Measurements from ENCODE around the gene APBA2.

APBA2 gene

GRCh38 chr15:29143293-29143692 lies 257.5 kb downstream of the APBA2 start:
- Histone ChIP-seq H3K36me3 (replicated peaks in 1 of 2; ENCODE audit: control insufficient read depth in 2 of 2, insufficient read depth in 2 of 2, low read length in 2 of 2) (no peaks in the 10 kb centered on the region), H3K23ac (ENCODE audit: low read depth, low read length, poor library complexity) (no peak overlapping the region), H2BK5ac (ENCODE audit: low read length) (no peak overlapping the region), H2BK120ac (ENCODE audit: low read depth, low read length) (no peak overlapping the region), H3K9ac (ENCODE audit: low read depth, low read length, poor library complexity) (no peak overlapping the region), H3K4me3 (ENCODE audit: low read length in 2 of 2) (no peak overlapping the region), H3K4me1 (ENCODE audit: control insufficient read depth in 2 of 2, insufficient read depth in 1 of 2, low read depth in 1 of 2, low read length in 2 of 2) (peaks cover 2 to 9% of the 10 kb centered on the region in 2 donors), H4K8ac (ENCODE audit: low read depth, low read length) (no peak overlapping the region), H3K27me3 (ENCODE audit: control insufficient read depth in 3 of 3, insufficient read depth in 3 of 3, low read depth in 1 of 3, low read length in 3 of 3) (peaks cover 0 to 11% (median 0%) of the 10 kb centered on the region in 3 experiments), H2BK12ac (ENCODE audit: low read length) (no peak overlapping the region), H4K91ac (ENCODE audit: low read depth, low read length, poor library complexity) (no peak overlapping the region), H3K4ac (ENCODE audit: low read length) (no peak overlapping the region), H3K14ac (ENCODE audit: low read length) (no peak overlapping the region), H3K4me2 (ENCODE audit: insufficient read depth, low read length, poor library complexity, severe bottlenecking) (no peak overlapping the region), H3K18ac (ENCODE audit: low read length) (no peak overlapping the region), H2AFZ (ENCODE audit: low read length) (no peak overlapping the region), H3K9me3 (replicated peaks in 1 of 2; ENCODE audit: control insufficient read depth in 2 of 2, insufficient read depth in 1 of 2, low read depth in 1 of 2, low read length in 2 of 2) (no peaks in the 10 kb centered on the region), H2BK15ac (ENCODE audit: low read length) (no peak overlapping the region), H3K79me1 (ENCODE audit: low read depth, low read length) (no peaks in the 10 kb centered on the region), H2AK5ac (ENCODE audit: low read depth, low read length) (no peak overlapping the region), H3K27ac (replicated peaks; ENCODE audit: low read length) (no peak overlapping the region)
- no CpG with 5 or more reads among the region's 5 CpGs for WGBS, 2 donors (ENCODE audit: extremely low coverage in 2 of 2, insufficient read length in 2 of 2, insufficient replicate concordance in 1 of 2)
- DNase-seq (ENCODE audit: low spot score) = no peak

- no CpG with 5 or more reads among the region's 10 CpGs for WGBS, 2 donors (ENCODE audit: extremely low coverage in 2 of 2, insufficient read length in 2 of 2, insufficient replicate concordance in 1 of 2)
- Histone ChIP-seq H3K18ac (ENCODE audit: low read length) (no peak overlapping the region), H4K91ac (ENCODE audit: low read depth, low read length, poor library complexity) (no peak overlapping the region), H3K4ac (ENCODE audit: low read length) (no peak overlapping the region), H3K23ac (ENCODE audit: low read depth, low read length, poor library complexity) (no peak overlapping the region), H3K4me3 (ENCODE audit: low read length in 2 of 2) (no peak overlapping the region), H2BK12ac (ENCODE audit: low read length) (no peak overlapping the region), H2AFZ (ENCODE audit: low read length) (no peak overlapping the region), H3K4me1 (ENCODE audit: control insufficient read depth in 2 of 2, insufficient read depth in 1 of 2, low read depth in 1 of 2, low read length in 2 of 2) (peaks cover 2 to 9% of the 10 kb centered on the region in 2 donors), H4K8ac (ENCODE audit: low read depth, low read length) (no peak overlapping the region), H2BK120ac (ENCODE audit: low read depth, low read length) (no peak overlapping the region), H3K27me3 (ENCODE audit: control insufficient read depth in 3 of 3, insufficient read depth in 3 of 3, low read depth in 1 of 3, low read length in 3 of 3) (peaks cover 0 to 8% (median 0%) of the 10 kb centered on the region in 3 experiments), H3K9me3 (replicated peaks in 1 of 2; ENCODE audit: control insufficient read depth in 2 of 2, insufficient read depth in 1 of 2, low read depth in 1 of 2, low read length in 2 of 2) (no peaks in the 10 kb centered on the region), H3K14ac (ENCODE audit: low read length) (no peak overlapping the region), H3K9ac (ENCODE audit: low read depth, low read length, poor library complexity) (no peak overlapping the region), H2BK5ac (ENCODE audit: low read length) (no peak overlapping the region), H2AK5ac (ENCODE audit: low read depth, low read length) (no peak overlapping the region), H2BK15ac (ENCODE audit: low read length) (no peak overlapping the region), H3K4me2 (ENCODE audit: insufficient read depth, low read length, poor library complexity, severe bottlenecking) (no peak overlapping the region), H3K27ac (replicated peaks; ENCODE audit: low read length) (no peak overlapping the region), H3K36me3 (replicated peaks in 1 of 2; ENCODE audit: control insufficient read depth in 2 of 2, insufficient read depth in 2 of 2, low read length in 2 of 2) (no peaks in the 10 kb centered on the region), H3K79me1 (ENCODE audit: low read depth, low read length) (no peaks in the 10 kb centered on the region)
- DNase-seq (ENCODE audit: low spot score) = no peak
These were observed 258.3 kb downstream of the APBA2 start for GRCh38 chr15:29143909-29144635.

GRCh38 chr15:29149738-29150075 lies 263.9 kb downstream of the APBA2 start:
- Histone ChIP-seq H2BK5ac (ENCODE audit: low read length) (no peak overlapping the region), H3K27me3 (ENCODE audit: control insufficient read depth in 3 of 3, insufficient read depth in 3 of 3, low read depth in 1 of 3, low read length in 3 of 3) (no peaks in the 10 kb centered on the region), H3K79me1 (ENCODE audit: low read depth, low read length) (peaks cover 2% of the 10 kb centered on the region), H3K23ac (ENCODE audit: low read depth, low read length, poor library complexity) (no peak overlapping the region), H2AK5ac (ENCODE audit: low read depth, low read length) (no peak overlapping the region), H3K4ac (ENCODE audit: low read length) (no peak overlapping the region), H2AFZ (ENCODE audit: low read length) (no peak overlapping the region), H3K9ac (ENCODE audit: low read depth, low read length, poor library complexity) (no peak overlapping the region), H3K14ac (ENCODE audit: low read length) (peak overlapping the region; percentile 21), H3K4me3 (ENCODE audit: low read length in 2 of 2) (no peak overlapping the region), H2BK12ac (ENCODE audit: low read length) (peak overlapping the region; percentile 11), H2BK120ac (ENCODE audit: low read depth, low read length) (no peak overlapping the region), H3K27ac (replicated peaks; ENCODE audit: low read length) (no peak overlapping the region), H3K4me1 (ENCODE audit: control insufficient read depth in 2 of 2, insufficient read depth in 1 of 2, low read depth in 1 of 2, low read length in 2 of 2) (no peaks in the 10 kb centered on the region), H3K18ac (ENCODE audit: low read length) (no peak overlapping the region), H3K36me3 (replicated peaks in 1 of 2; ENCODE audit: control insufficient read depth in 2 of 2, insufficient read depth in 2 of 2, low read length in 2 of 2) (no peaks in the 10 kb centered on the region), H3K9me3 (replicated peaks in 1 of 2; ENCODE audit: control insufficient read depth in 2 of 2, insufficient read depth in 1 of 2, low read depth in 1 of 2, low read length in 2 of 2) (peaks cover 0 to 3% of the 10 kb centered on the region in 2 donors), H2BK15ac (ENCODE audit: low read length) (no peak overlapping the region), H4K8ac (ENCODE audit: low read depth, low read length) (no peak overlapping the region), H4K91ac (ENCODE audit: low read depth, low read length, poor library complexity) (no peak overlapping the region), H3K4me2 (ENCODE audit: insufficient read depth, low read length, poor library complexity, severe bottlenecking) (no peak overlapping the region)
- no peak for DNase-seq (ENCODE audit: low spot score)
- WGBS, 2 donors (ENCODE audit: extremely low coverage in 2 of 2, insufficient read length in 2 of 2, insufficient replicate concordance in 1 of 2) = no CpG with 5 or more reads among the region's 18 CpGs

- Histone ChIP-seq H3K79me1 (ENCODE audit: low read depth, low read length) (peaks cover 2% of the 10 kb centered on the region), H2AK5ac (ENCODE audit: low read depth, low read length) (no peak overlapping the region), H3K4ac (ENCODE audit: low read length) (no peak overlapping the region), H3K27ac (replicated peaks; ENCODE audit: low read length) (no peak overlapping the region), H2BK15ac (ENCODE audit: low read length) (no peak overlapping the region), H3K4me1 (ENCODE audit: control insufficient read depth in 2 of 2, insufficient read depth in 1 of 2, low read depth in 1 of 2, low read length in 2 of 2) (no peaks in the 10 kb centered on the region), H3K4me2 (ENCODE audit: insufficient read depth, low read length, poor library complexity, severe bottlenecking) (no peak overlapping the region), H3K36me3 (replicated peaks in 1 of 2; ENCODE audit: control insufficient read depth in 2 of 2, insufficient read depth in 2 of 2, low read length in 2 of 2) (no peaks in the 10 kb centered on the region), H2BK120ac (ENCODE audit: low read depth, low read length) (no peak overlapping the region), H3K14ac (ENCODE audit: low read length) (no peak overlapping the region), H3K23ac (ENCODE audit: low read depth, low read length, poor library complexity) (peak overlapping the region; percentile 94), H2BK12ac (ENCODE audit: low read length) (no peak overlapping the region), H3K18ac (ENCODE audit: low read length) (no peak overlapping the region), H3K4me3 (ENCODE audit: low read length in 2 of 2) (no peak overlapping the region), H2BK5ac (ENCODE audit: low read length) (no peak overlapping the region), H4K8ac (ENCODE audit: low read depth, low read length) (no peak overlapping the region), H2AFZ (ENCODE audit: low read length) (no peak overlapping the region), H3K9ac (ENCODE audit: low read depth, low read length, poor library complexity) (no peak overlapping the region), H4K91ac (ENCODE audit: low read depth, low read length, poor library complexity) (no peak overlapping the region), H3K27me3 (ENCODE audit: control insufficient read depth in 3 of 3, insufficient read depth in 3 of 3, low read depth in 1 of 3, low read length in 3 of 3) (no peaks in the 10 kb centered on the region), H3K9me3 (replicated peaks in 1 of 2; ENCODE audit: control insufficient read depth in 2 of 2, insufficient read depth in 1 of 2, low read depth in 1 of 2, low read length in 2 of 2) (peaks cover 0 to 3% of the 10 kb centered on the region in 2 donors)
- no peak for DNase-seq (ENCODE audit: low spot score)
- no CpG with 5 or more reads among the region's 15 CpGs for WGBS, 2 donors (ENCODE audit: extremely low coverage in 2 of 2, insufficient read length in 2 of 2, insufficient replicate concordance in 1 of 2)
These were observed 265.0 kb downstream of the APBA2 start for GRCh38 chr15:29150515-29151483.
